ENCODE results near the gene ITGA2. TPM values are rescaled to one million over a fixed set of nuclear protein-coding genes. Genes with fewer than 3 reads are reported as not detected.
A peak's percentile ranks its signal among the peaks of the same experiment; 100 is the strongest.

The ITGA2 gene
- total and polyA plus RNA-seq, 9 of the 15 experiments (the other 6 are each of a cell fraction or from before 2014, with no cell fraction given) = 0.01 to 0.09 (median 0.03) TPM; not detected in 5

GRCh38 chr5:53133020-53133419 lies 143.9 kb downstream of the ITGA2 start (continued):
- TF ChIP-seq PRDM10 (IDR thresholded peaks at IDR 0.05; ENCODE audit: partially characterized antibody) (no peak), KHSRP (IDR thresholded peaks at IDR 0.05) (no peak), ZNF146 (CRISPR knock-in tag; IDR thresholded peaks at IDR 0.05; ENCODE audit: unreplicated experiment) (no peak), SAFB (IDR thresholded peaks at IDR 0.05; ENCODE audit: borderline replicate concordance, low read depth, low read length) (no peak), DACH1 (IDR thresholded peaks at IDR 0.05; ENCODE audit: partially characterized antibody) (no peak), SRSF7 (optimal IDR thresholded peaks at IDR 0.05; ENCODE audit: low read depth, low read length) (no peak), BCL6 (CRISPR knock-in tag; IDR thresholded peaks at IDR 0.05) (no peak), ZBTB43 (CRISPR knock-in tag; IDR thresholded peaks at IDR 0.05) (no peak), ZBTB7A (IDR thresholded peaks at IDR 0.05; ENCODE audit: borderline replicate concordance, control insufficient read depth, low read depth, low read length) (no peak), ZNF384 (IDR thresholded peaks at IDR 0.05; ENCODE audit: low read depth, low read length) (0 out of 2 replicates have a peak, but pooled peaks have one; percentile 24), TRIM25 (IDR thresholded peaks at IDR 0.05; ENCODE audit: borderline replicate concordance) (no peak), HDGF (IDR thresholded peaks at IDR 0.05) (no peak), PCBP2 (IDR thresholded peaks at IDR 0.05; ENCODE audit: low read depth, low read length, poor library complexity, severe bottlenecking) (no peak), NR2C2 (CRISPR knock-in tag; IDR thresholded peaks at IDR 0.05) (no peak), NR2C2 (tag; IDR thresholded peaks at IDR 0.05) (no peak), NCOA6 (IDR thresholded peaks at IDR 0.05) (no peak)

All from K562 (cell line).